GM06990 (cell line): ENCODE data around the gene WASF2.

Experiments
- DNase-seq: peaks from one replicate; pipeline ENCODE4 v3.0.0-alpha.2; 2011; ENCODE audit not compliant: insufficient read length; ENCODE audit errors: extremely low read depth
- H3K27me3 ChIP-seq: replicated peaks from 2 replicates; pipeline ENCODE4 v1.6.0; 2011; ENCODE audit warnings: low read length; ENCODE audit not compliant: control insufficient read depth, insufficient read depth
- H3K36me3 ChIP-seq: 2 replicates; pipeline ENCODE4 v1.5.1; 2011; ENCODE audit warnings: low read length; ENCODE audit not compliant: control insufficient read depth, insufficient read depth
- H3K4me3 ChIP-seq: replicated peaks from 2 replicates; pipeline ENCODE4 v1.5.1; 2011; ENCODE audit warnings: low read depth, mild to moderate bottlenecking, control low read depth, low read length
- TF ChIP-seq, protein P1 (sequence below): IDR thresholded peaks from 2 replicates; pipeline ENCODE4 v1.5.1; 2011; ENCODE audit warnings: low read length, control low read depth, mild to moderate bottlenecking, inconsistent platforms; ENCODE audit not compliant: insufficient read depth, poor library complexity, severe bottlenecking

The WASF2 gene

DNA sequence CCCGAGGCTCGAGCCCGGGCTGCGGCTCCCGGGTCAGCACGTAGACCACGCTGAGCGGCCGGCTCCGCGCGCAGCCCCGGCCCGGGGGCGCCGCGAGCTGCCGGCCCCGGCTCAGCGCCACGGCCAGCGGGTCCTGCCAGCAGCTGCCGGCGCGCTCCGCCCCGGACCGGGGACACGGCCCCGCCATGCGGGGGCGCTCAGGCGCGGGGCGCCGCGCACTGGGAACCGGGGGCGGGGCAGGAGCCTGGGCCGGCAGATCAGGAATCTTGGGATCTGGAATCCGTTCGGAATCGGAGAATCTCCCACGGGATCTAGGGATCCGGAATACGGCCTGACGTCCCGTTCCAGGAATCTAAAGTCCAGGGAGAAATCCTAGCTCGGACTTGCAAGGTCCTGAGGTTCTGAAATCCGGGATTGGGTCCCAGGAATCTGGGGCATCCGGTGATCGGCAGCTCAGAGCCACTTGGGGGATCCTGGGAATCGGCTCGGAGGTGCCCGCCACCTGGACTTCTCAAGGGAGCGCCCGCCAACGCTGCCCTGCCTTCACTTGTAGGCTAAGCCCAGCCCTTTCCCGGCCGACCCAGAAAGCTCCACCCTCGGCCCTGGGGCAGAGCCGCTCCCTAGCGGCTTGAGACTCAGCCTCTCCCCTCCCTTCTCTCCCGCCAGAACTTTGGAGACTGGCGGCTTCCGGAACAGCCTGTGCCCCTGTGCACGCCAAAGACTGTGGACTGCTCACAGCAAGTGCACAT lies 123.4 kb downstream of the WASF2 start, which contains the start of gene MAP3K6:
Gene MAP3K6 (minus strand): TSS at position 551 of the 749 bp plus-strand sequence. CDS start 364 bp downstream, at position 187.
- no peaks in the 10 kb centered on the region for H3K27me3 ChIP-seq
- TF ChIP-seq, protein P1, sequence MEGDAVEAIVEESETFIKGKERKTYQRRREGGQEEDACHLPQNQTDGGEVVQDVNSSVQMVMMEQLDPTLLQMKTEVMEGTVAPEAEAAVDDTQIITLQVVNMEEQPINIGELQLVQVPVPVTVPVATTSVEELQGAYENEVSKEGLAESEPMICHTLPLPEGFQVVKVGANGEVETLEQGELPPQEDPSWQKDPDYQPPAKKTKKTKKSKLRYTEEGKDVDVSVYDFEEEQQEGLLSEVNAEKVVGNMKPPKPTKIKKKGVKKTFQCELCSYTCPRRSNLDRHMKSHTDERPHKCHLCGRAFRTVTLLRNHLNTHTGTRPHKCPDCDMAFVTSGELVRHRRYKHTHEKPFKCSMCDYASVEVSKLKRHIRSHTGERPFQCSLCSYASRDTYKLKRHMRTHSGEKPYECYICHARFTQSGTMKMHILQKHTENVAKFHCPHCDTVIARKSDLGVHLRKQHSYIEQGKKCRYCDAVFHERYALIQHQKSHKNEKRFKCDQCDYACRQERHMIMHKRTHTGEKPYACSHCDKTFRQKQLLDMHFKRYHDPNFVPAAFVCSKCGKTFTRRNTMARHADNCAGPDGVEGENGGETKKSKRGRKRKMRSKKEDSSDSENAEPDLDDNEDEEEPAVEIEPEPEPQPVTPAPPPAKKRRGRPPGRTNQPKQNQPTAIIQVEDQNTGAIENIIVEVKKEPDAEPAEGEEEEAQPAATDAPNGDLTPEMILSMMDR, result peak; percentile 13
- H3K36me3 ChIP-seq, result no peaks in the 10 kb centered on the region
- peak within 1 kb of the TSS; percentile 63 for H3K4me3 ChIP-seq
- DNase-seq, result no peak

DNA sequence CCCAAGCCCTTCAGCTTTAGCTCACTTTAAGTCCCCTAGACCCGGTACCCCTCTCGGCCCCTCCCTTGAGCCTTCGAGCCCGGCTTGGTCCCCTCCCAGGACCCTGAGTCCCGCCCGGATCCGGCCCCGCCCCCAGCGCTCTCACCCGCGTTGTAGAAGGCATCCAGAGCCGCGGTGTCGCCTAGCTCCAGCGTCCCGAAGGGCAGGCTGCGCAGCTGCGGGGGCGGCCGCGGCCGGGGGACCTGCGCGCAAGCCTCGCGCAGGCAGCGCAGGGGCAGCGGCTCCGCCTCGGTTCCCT lies 123.9 kb downstream of the WASF2 start:
- Histone ChIP-seq H3K4me3 (peak overlapping the region; percentile 63), H3K27me3 (no peaks in the 10 kb centered on the region), H3K36me3 (no peaks in the 10 kb centered on the region)
- TF ChIP-seq, protein P1, result no peak
- DNase-seq, result peak; percentile 69

DNA sequence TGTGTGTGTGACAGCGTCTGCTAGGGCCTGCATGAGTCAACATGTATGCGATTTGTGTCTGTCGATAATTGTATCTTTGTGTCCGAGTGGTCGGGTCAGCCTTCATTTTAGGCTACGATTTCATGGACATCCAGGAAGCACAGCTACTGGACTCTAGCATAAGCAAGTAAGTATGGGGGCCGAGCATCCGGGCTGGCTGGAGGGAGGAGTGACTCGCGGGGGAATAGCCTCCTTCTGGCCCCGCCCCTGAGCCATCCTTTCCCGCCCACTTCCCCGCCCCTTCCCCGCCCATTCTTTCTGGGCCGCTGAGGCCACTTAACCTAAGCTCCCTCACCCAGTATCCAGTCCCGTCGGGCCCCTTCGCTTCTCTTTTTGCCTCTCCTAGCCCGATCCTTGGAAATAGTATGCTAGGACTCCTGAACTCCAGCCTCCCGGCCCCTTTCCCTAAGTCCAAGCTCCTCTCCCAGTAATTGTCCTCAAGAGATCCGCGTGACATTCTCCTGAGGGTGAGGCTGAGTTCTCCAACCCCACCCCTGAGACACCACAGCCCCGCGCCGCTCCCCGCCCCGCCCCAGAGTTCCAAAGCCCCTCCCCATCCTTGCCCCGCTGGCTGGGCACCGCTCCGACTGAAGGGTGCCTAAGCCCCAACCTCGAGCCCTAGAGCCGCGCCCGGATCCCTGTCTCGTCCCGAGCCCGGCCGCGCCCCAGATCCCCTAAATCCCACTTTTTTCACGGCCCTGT lies 124.4 kb downstream of the WASF2 start:
- TF ChIP-seq, protein P1, result no peak
- Histone ChIP-seq H3K4me3 (peak overlapping the region; percentile 63), H3K36me3 (no peaks in the 10 kb centered on the region), H3K27me3 (no peaks in the 10 kb centered on the region)
- peak; percentile 86 for DNase-seq

DNA sequence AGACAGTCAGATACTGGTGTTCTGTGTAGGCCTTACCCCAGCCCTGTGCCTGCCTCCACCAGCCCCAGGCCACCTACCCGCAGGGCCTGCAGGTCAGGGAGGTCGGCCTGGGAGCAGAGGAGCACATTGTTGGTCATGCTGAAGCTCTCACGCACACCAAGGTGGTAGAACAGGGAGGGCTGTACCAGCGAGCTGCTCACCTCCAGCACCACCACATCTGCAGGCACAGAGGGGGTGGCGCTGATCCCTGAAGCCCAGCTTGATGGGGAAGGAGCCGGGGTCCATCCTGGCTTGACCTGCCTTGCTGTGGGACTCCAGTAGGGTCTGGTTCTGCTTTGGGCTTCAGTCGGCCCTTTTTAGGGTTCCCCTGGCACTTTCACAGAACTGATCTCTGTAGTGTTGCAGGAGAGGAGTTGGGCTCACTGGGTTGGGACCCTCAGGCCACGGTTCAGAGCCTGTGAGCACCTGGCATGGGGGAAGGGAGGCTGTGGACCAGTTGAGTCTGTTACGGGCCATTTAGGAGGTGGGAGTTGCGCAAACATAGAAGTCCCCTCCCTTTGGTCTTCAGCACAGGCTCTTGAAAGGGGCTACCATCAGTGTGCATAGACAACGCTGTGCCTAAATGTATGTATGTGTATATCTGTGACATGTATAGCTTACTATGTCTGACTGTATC lies 125.1 kb downstream of the WASF2 start:
- TF ChIP-seq, protein P1, result no peak
- DNase-seq, result no peak
- Histone ChIP-seq H3K27me3 (no peaks in the 10 kb centered on the region), H3K36me3 (no peaks in the 10 kb centered on the region), H3K4me3 (no peak overlapping the region)

DNA sequence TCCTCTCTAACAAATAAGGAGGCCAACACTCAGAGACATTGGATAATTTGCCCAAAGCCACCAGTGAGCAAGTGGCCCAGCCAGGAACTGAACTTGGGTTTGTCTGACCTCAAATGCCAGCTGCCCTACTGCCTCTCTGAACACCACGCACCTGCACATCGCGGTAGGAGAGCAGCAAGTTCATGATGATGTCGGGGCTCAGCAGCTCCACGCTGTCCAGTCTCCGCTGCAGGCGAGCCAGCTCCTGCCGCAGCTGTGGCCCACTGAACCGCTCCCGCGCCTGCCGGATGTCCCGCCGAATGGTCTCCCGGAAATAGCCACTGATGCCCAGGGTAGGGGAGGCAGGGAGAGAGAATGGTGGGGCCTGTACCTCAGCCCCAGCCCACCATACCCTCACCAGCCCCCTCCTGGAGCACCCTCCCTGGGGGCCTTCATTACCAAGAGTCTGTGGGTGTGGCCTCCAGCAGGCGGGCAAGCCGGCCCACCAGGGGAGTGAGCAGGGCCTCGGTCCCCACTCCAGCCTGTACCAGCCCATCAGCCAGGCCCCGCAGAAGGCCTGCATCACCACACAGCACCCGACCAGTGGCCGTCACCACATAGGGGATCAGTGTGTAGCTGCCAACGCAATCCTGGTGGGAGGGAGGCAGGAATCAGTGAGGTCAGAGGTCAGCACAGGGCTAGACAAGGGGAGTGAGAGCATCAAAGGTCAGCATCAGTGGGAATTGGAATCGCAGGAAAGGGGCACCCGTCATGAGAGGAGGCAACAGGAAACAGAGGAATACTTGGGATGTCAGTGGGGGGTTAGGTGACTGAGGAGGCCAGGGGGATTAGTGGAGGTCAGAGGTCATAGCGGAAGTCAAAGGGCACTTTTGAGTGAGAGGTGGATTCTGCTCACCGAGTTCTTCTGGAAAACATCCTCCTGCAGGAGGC lies 125.9 kb downstream of the WASF2 start:
- Histone ChIP-seq H3K27me3 (no peaks in the 10 kb centered on the region), H3K36me3 (no peaks in the 10 kb centered on the region), H3K4me3 (no peak overlapping the region)
- no peak for DNase-seq
- TF ChIP-seq, protein P1, result no peak
